Measurements from ENCODE around the gene IQCH. TPM values are rescaled to one million over a fixed set of nuclear protein-coding genes. Genes with fewer than 3 reads are reported as not detected.

The IQCH gene
- 1 to 10 TPM; 1.3 to 1.4 TPM for total RNA-seq

DNA sequence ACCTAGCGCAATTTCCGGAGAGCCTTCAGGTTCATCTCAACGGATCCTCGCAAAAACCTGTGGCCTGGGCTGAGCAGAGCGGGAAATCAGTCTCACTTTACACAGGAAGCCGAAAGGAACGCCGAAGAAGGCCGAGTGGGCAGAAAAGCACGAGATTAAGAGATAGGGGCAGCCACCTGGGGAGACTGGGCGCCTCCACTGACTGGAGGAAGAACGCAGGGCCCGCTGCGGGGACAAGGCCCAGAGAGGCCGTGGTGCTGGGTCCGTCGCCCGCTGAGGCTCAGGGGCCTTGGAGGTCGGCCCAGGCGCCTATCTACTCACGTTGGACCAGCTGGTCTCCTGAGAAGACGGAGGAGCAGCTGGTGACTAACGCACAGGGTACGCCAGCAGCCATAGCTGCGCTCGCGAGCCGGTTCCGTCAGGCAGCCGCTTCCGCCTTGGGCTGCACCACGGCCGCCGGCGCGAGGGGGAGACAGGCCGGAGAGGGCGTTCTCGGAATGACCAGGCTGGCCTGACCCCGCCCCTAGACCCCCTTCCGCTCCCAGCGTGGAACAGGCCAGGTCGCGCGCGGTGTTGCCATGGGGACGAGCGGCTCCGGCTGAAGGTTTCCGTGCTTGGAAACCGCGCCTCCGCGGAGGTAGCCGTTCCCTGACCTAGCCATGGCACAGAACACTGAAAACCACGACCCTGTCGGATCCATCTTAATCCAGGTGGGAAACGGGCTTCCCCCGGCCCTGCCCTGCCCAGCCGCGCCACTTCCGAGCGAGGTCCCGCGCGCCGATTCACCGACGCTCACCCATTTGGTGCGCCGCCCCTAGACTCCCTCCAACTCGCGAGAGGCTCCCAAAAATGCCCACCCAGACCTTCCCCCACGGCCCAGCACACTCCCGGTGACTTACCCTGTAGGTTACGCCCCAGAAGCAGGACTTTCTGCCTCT, at the start of gene IQCH, which contains the start of gene AAGAB:
IQCH (plus strand) TSS at position 549 of the 938 bp plus-strand sequence; CDS start at position 660, 111 bp downstream.
AAGAB (minus strand) TSS at position 424 of the 938 bp plus-strand sequence; CDS start at position 394, 30 bp downstream.
- Mint-ChIP-seq H3K4me3 (peak within 1 kb of the TSS; percentile 98), H3K9me3 (no peaks in the 10 kb centered on the region), H3K4me1 (peaks cover 24% of the 10 kb centered on the region), H3K27ac (peak within 1 kb of the TSS; percentile 95), H3K36me3 (peaks cover 15% of the 10 kb centered on the region), H3K27me3 (peaks cover 7% of the 10 kb centered on the region)
- DNase-seq = peak; percentile 99

DNA sequence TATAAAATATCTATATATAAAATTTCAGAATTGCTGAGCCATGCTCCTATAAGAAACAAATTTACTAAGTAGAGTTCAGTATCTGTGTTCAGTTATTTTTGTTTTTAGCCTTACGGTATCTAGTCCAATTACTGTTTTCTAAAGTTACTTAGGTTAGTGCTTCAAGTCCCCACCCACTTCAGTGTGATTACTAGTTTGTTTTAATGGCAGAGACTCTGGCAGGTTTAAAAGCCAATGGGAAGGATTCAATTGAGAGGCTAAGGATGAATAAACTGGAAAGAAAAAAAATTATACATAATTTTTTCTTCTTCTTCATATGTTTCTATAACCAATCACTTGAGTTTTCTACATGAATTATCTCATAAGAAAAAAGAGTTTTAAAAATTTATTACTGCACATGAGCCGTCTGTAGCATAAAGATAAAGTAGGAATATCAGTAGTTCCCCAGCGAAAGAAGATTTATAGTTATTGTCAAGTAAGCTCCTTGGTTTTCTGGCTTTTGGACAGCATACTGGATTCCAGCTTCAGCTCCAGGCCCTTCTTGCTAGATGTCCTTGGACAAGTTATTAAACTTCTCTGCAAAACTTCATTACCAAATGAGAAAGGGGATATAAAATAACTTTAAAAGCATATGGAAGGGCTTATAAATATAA, 46.9 kb upstream of the IQCH start:
- H3K27ac Mint-ChIP-seq = no peak overlapping the region
- no peak for DNase-seq
- no peaks in the 10 kb centered on the region for H3K4me1 Mint-ChIP-seq
- H3K4me3 Mint-ChIP-seq = no peak overlapping the region
- H3K36me3 Mint-ChIP-seq = peaks cover 24% of the 10 kb centered on the region
- no peaks in the 10 kb centered on the region for H3K9me3 Mint-ChIP-seq
- no peaks in the 10 kb centered on the region for H3K27me3 Mint-ChIP-seq

DNA sequence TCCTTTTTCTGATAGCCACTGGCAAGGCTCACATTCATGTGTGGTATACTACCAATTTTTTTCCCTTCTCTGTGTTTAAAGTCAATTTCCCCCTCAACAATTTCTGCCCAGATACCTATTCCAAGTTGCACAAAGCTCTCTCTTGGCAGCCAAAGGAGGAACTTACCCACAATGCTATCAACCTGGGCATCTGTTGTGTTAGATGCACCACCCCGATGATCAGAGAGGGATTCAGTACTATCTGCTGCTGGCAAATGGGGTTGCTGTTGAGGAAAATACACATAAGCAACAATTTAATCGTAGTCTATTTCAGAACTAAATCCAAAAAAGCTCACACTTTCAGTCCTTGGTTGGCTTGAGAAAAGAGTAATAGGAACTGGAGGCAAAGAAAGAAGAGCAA, 46.2 kb upstream of the IQCH start:
- Mint-ChIP-seq H3K4me1 (no peaks in the 10 kb centered on the region), H3K9me3 (no peaks in the 10 kb centered on the region), H3K27ac (no peak overlapping the region), H3K27me3 (no peaks in the 10 kb centered on the region), H3K4me3 (no peak overlapping the region), H3K36me3 (peaks cover 20% of the 10 kb centered on the region)
- no peak for DNase-seq

DNA sequence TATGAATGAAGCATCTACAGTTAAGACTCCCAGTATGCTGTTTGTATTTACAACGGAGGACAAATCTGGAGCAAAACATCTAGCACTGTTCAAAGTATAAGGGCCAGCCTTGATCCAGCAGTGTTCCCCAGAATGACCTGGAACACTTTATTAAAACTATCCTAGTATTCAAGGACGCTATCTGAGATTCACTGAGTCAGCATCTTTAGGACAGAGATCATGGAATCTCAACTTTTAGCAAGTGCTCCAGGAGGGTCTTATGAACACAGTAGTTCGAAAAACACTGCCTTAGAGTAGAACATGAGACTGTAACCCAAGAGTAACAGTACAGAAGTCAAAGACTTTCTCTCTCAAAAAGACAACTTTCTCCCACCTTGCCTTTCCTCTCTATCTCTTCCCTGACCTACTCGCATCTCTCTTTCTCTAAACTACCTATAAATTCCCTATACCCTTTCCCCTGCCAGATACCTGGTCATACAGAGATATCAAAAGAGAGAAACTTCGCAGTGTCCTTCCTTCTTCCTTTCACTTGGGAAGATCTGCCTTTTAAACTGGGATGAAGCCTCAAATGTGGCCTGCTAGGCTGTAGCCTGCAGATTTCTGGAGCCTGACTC, 43.9 kb upstream of the IQCH start:
- H3K4me1 Mint-ChIP-seq = no peaks in the 10 kb centered on the region
- H3K4me3 Mint-ChIP-seq = no peak overlapping the region
- DNase-seq = no peak
- no peak overlapping the region for H3K27ac Mint-ChIP-seq
- H3K27me3 Mint-ChIP-seq = no peaks in the 10 kb centered on the region
- peaks cover 17% of the 10 kb centered on the region for H3K36me3 Mint-ChIP-seq
- no peaks in the 10 kb centered on the region for H3K9me3 Mint-ChIP-seq

DNA sequence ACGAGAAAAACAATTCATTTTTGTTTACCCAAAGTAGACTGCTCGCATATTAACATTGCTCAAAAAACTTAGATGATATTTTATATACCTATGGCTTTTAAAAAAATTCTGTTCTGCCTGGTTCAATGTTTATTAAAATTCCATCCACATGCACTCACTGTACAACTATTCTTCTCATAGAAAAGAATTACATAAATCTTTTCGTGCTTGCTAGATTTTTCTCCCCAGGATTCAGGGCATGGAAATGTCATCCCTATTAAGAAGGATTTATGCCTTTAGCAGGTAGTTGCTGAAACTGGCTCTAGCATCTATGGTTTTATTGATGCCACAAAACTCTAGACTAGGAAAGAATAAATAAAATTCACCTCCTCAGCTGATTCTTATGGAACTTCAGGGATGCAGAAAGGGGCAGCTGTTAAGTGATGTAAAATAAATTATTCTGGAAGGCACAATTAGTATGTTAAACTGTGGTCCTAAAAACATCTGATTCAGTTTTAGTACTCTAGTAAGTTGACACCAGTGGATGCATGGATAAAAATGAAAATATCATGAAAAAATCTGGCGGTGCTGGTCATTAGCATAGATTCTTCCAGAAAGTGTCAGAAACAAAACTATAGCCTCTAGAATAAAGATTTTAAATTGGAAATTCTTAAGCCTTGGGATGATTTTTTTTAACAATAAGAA, 41.8 kb upstream of the IQCH start:
- Mint-ChIP-seq H3K4me1 (no peaks in the 10 kb centered on the region), H3K4me3 (no peak overlapping the region), H3K36me3 (peaks cover 23% of the 10 kb centered on the region), H3K27me3 (no peaks in the 10 kb centered on the region), H3K9me3 (no peaks in the 10 kb centered on the region), H3K27ac (no peak overlapping the region)
- no peak for DNase-seq

DNA sequence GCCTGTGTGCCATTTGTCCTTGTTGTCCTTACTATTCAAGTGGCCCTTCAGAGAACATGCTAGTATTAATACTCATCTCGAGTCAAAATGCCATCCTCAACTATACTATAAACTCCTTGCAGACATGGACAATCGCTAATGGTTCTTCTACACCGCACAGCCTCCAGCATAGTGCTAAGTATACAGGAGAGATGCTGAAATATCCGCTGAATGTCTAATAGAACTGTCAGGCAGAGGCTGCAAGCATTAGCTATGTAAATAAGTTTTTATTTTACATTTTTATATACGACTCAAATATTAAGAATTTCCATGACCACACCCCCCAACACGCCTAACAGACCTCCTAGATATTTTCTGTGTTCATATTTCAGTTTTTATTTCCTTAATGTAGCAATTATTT, 39.5 kb upstream of the IQCH start:
- DNase-seq = no peak
- H3K4me3 Mint-ChIP-seq = no peak overlapping the region
- H3K27me3 Mint-ChIP-seq = no peaks in the 10 kb centered on the region
- H3K27ac Mint-ChIP-seq = no peak overlapping the region
- no peaks in the 10 kb centered on the region for H3K9me3 Mint-ChIP-seq
- H3K36me3 Mint-ChIP-seq = peaks cover 28% of the 10 kb centered on the region
- peaks cover 1% of the 10 kb centered on the region for H3K4me1 Mint-ChIP-seq

DNA sequence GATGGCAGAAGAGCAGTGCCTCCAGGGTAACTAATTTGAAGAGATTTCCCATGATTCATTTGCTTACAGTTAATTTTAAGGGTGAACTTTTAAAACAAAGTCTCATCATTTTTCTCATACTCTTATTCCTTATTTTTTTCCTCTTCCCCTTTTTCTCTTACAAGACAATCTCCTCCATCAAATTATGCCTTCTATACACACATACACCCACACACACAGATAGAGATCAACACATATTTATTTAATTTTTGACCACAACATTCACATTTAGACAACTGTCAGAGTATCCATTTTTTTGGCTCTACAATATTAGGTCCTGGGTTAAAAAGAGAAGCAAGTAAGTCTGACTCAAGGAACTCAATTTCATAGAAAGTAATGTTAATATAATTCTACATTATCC, 37.7 kb upstream of the IQCH start:
- no peaks in the 10 kb centered on the region for H3K27me3 Mint-ChIP-seq
- H3K27ac Mint-ChIP-seq = no peak overlapping the region
- H3K4me3 Mint-ChIP-seq = no peak overlapping the region
- DNase-seq = no peak
- H3K36me3 Mint-ChIP-seq = peaks cover 27% of the 10 kb centered on the region
- no peaks in the 10 kb centered on the region for H3K9me3 Mint-ChIP-seq
- H3K4me1 Mint-ChIP-seq = peaks cover 1% of the 10 kb centered on the region

DNA sequence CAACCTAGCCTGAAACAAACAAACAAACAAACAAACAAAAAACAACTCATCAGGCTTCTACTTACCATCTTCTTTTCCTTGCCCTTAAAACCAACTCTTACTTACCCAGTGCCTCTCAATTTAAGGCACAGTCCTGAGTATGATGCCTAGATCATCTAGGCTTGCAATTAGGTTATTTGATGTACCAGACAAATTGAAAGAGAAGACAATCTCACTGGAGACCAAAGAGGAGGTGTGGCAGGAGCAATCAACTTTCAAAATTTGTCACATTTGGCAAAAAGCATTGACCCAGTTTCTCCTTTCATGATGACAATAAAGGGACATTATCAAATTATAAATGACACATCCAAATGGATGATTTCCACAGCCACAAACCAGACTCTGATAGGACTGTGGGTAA, 36.2 kb upstream of the IQCH start:
- no peaks in the 10 kb centered on the region for H3K27me3 Mint-ChIP-seq
- H3K27ac Mint-ChIP-seq = no peak overlapping the region
- peaks cover 1% of the 10 kb centered on the region for H3K4me1 Mint-ChIP-seq
- no peak for DNase-seq
- peaks cover 27% of the 10 kb centered on the region for H3K36me3 Mint-ChIP-seq
- H3K4me3 Mint-ChIP-seq = no peak overlapping the region
- no peaks in the 10 kb centered on the region for H3K9me3 Mint-ChIP-seq

DNA sequence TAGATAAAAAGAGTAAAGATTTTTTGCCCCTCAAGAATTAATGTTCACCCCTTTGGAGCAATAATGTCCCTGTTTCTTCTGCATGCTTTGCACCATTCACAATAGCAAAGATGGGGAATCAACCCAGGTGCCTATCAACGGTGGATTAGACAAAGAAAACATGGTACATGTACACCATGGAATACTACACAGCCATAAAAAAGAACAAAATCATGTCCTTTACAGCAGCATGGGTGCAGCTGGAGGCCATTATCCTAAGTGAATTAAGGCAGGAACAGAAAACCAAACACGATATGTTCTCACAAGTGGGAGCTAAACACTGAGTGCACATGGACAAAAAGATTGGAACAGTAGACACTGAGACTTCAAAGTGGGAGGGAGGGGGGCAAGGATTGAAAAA, 35.3 kb upstream of the IQCH start:
- Mint-ChIP-seq H3K27me3 (no peaks in the 10 kb centered on the region), H3K36me3 (peaks cover 27% of the 10 kb centered on the region), H3K4me1 (peaks cover 1% of the 10 kb centered on the region), H3K27ac (no peak overlapping the region), H3K9me3 (no peaks in the 10 kb centered on the region), H3K4me3 (no peak overlapping the region)
- DNase-seq = no peak

DNA sequence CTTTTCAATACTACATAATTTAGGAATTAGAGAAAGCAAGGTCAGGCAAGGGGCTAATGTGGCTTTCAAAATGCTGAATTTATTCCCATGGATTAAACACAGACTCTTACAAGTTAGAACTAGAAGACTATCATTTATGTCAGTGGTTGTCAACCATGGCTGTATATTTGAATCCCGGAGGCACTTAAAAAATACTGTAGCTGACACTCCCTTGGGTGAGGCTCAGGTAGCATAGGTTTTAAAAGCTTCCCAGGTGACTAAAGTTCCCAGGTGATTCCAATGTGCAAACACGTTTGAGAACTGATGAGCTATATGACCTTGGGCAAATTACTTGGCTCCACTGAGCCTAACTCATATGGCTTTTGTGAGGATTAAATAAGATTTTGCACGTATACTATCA, 29.7 kb upstream of the IQCH start:
- no peak overlapping the region for H3K27ac Mint-ChIP-seq
- H3K27me3 Mint-ChIP-seq = no peaks in the 10 kb centered on the region
- peaks cover 19% of the 10 kb centered on the region for H3K36me3 Mint-ChIP-seq
- DNase-seq = no peak
- H3K4me3 Mint-ChIP-seq = no peak overlapping the region
- peaks cover 4% of the 10 kb centered on the region for H3K4me1 Mint-ChIP-seq
- H3K9me3 Mint-ChIP-seq = no peaks in the 10 kb centered on the region

DNA sequence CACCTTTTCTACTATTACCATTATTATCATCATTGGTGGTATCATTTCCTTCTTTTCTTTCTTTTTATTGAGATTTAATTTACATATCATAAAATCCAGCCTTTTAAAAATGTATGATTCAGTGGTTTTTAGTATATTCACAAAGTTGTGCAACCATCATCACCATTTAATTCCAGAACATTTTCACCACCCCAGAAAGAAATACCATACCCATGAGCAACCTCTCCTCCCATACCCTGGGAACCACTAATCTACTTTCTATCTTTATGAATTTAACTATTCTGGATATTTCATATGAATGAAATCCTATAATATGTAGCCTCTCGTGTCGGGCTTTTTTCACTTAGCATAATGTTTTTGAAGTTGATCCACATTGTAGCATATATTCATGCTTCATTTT, 29.2 kb upstream of the IQCH start:
- Mint-ChIP-seq H3K4me3 (no peak overlapping the region), H3K27ac (no peak overlapping the region), H3K27me3 (no peaks in the 10 kb centered on the region), H3K9me3 (no peaks in the 10 kb centered on the region), H3K36me3 (peaks cover 15% of the 10 kb centered on the region), H3K4me1 (peaks cover 4% of the 10 kb centered on the region)
- DNase-seq = no peak

DNA sequence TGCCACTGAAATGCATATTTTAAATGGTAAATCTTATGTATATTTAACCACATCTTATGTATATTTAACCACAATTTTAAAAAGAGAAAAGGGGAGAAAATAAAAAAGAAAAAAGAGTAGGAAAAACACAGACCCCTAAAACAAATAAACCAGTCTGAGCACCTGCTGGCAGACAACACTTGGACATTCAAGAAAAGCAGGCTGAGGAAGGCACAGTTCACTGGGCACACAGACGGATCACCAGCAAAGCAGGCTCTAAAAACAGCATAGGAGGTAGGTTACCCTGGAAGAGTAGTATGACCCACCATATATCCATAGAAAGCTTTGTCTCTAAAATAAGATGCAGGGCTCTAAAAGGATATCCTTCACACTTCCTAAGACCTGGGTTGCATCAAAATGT, 27.2 kb upstream of the IQCH start:
- Mint-ChIP-seq H3K4me3 (no peak overlapping the region), H3K36me3 (peaks cover 27% of the 10 kb centered on the region), H3K9me3 (no peaks in the 10 kb centered on the region)

DNA sequence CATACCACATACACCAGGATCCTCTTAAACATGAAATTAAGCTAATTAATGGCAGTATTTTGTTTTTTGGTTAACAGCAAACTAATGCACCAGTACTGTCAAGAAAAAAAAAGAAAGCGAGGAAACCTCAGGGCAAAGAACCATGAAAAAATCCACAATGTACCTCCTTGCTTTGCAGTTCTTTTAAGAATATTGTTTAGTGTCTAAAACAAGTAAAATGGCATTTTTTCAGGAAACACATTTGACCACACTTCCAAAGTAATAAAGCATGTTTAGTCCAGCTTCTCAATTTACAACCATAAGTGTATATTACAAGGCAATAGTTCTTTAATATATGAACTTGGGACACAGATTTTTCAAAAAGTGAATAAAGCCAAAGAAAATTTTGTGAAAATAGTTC, 26.7 kb upstream of the IQCH start:
- Mint-ChIP-seq H3K27ac (no peak overlapping the region), H3K4me3 (no peak overlapping the region), H3K36me3 (peaks cover 30% of the 10 kb centered on the region), H3K4me1 (peaks cover 4% of the 10 kb centered on the region), H3K27me3 (no peaks in the 10 kb centered on the region), H3K9me3 (no peaks in the 10 kb centered on the region)
- no peak for DNase-seq

More for the DNA sequence above, 27.2 kb upstream of the IQCH start:
- no peak for DNase-seq
- H3K27me3 Mint-ChIP-seq = no peaks in the 10 kb centered on the region
- H3K4me1 Mint-ChIP-seq = peaks cover 4% of the 10 kb centered on the region
- H3K27ac Mint-ChIP-seq = no peak overlapping the region

DNA sequence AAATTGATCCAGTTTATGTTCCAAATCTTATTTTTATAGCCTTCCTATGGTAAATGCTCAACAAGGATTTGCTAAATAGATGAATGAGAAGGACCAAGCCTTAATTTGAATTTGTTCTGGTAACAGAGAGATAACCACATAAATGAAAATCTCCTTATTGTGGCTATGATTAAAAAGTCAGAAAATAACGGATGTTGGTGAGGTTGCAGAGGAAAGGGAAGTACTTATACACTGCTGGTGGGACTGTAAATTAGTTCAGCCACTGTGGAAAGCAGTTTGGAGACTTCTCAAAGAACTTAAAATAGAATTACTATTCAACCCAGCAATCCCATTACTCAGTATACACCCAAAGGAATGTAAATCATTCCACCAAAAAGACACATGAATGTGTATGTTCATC, 26.3 kb upstream of the IQCH start:
- no peak overlapping the region for H3K27ac Mint-ChIP-seq
- no peak overlapping the region for H3K4me3 Mint-ChIP-seq
- no peaks in the 10 kb centered on the region for H3K27me3 Mint-ChIP-seq
- H3K4me1 Mint-ChIP-seq = peaks cover 4% of the 10 kb centered on the region
- no peak for DNase-seq
- H3K9me3 Mint-ChIP-seq = no peaks in the 10 kb centered on the region
- H3K36me3 Mint-ChIP-seq = peaks cover 34% of the 10 kb centered on the region

DNA sequence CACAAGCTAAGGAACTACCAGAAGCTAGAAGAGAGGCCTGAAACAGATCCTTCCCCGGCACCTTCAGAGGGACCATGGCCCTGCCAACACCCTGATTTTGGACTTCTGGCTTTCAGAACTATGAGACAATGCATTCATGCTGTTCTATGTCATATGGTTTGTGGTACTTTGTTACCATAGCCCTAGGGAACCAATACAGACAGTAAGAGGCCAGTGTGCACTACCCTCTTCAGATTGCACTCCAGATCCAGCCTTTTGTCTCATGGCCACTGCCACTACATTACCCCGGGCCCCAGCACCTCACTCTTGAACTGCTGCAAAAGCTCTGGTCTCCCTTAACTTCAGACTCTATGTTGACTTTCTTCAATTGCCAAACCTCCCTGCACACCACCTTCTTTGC, 24.1 kb upstream of the IQCH start:
- no peaks in the 10 kb centered on the region for H3K27me3 Mint-ChIP-seq
- H3K27ac Mint-ChIP-seq = no peak overlapping the region
- H3K4me3 Mint-ChIP-seq = no peak overlapping the region
- no peaks in the 10 kb centered on the region for H3K9me3 Mint-ChIP-seq
- H3K4me1 Mint-ChIP-seq = peaks cover 5% of the 10 kb centered on the region
- peaks cover 47% of the 10 kb centered on the region for H3K36me3 Mint-ChIP-seq
- no peak for DNase-seq

Data from activated naive CD8-positive, alpha-beta T cell treated with anti-CD3 and anti-CD28 coated beads for 36 hours (primary cell).